ENCODE data around the gene C3orf85. TPM values are rescaled to one million over a fixed set of nuclear protein-coding genes. Genes with fewer than 3 reads are reported as not detected.
A peak's percentile ranks its signal among the peaks of the same experiment; 100 is the strongest.

The C3orf85 gene
- total RNA-seq, 1 donor from 2014 or later, result not detected

- TF ChIP-seq EZH2phosphoT487 (IDR thresholded peaks at IDR 0.05) (no peak), CTCF (IDR thresholded peaks at IDR 0.05) (no peak), EZH2 (IDR thresholded peaks at IDR 0.05) (no peak)
- Mint-ChIP-seq H3K27ac (no peak overlapping the region), H3K9me3 (no peaks in the 10 kb centered on the region), H3K36me3 (no peaks in the 10 kb centered on the region), H3K4me1 (peaks cover 5% of the 10 kb centered on the region), H3K4me3 (no peak overlapping the region), H3K27me3 (ENCODE audit: insufficient read depth, low read depth) (no peaks in the 10 kb centered on the region)
- no peak overlapping the region for H3K4me3 ChIP-seq
- no peaks in the 10 kb centered on the region for H3K27me3 ChIP-seq
- no peaks in the 10 kb centered on the region for H3K79me2 ChIP-seq (ENCODE audit: low read depth)
- H3K27ac ChIP-seq, result no peak overlapping the region
- peak overlapping the region; percentile 5 for H2AFZ ChIP-seq (replicated peaks)
- H3F3A ChIP-seq (ENCODE audit: low read depth), result no peaks in the 10 kb centered on the region
- no peaks in the 10 kb centered on the region for H3K9me3 ChIP-seq (ENCODE audit: low read depth)
- H3K36me3 ChIP-seq, result no peaks in the 10 kb centered on the region
- no peak for DNase-seq (ENCODE audit: low spot score)
- no peaks in the 10 kb centered on the region for H3K4me1 ChIP-seq
- H3K9ac ChIP-seq, result no peak overlapping the region
- H3K4me2 ChIP-seq, result no peak overlapping the region
- no peaks in the 10 kb centered on the region for H4K20me1 ChIP-seq (ENCODE audit: low read depth)
These were observed 29.4 kb downstream of the C3orf85 start for GRCh38 chr3:109165905-109166304.

GRCh38 chr3:109171479-109171878 is 35.0 kb downstream of the C3orf85 start:
- H3K4me1 Mint-ChIP-seq, result no peaks in the 10 kb centered on the region
- DNase-seq (ENCODE audit: low spot score), result no peak
- H3K4me1 ChIP-seq, result no peaks in the 10 kb centered on the region
- H3K36me3 ChIP-seq, result no peaks in the 10 kb centered on the region
- H3K4me2 ChIP-seq, result no peak overlapping the region
- H3K4me3 ChIP-seq, result no peak overlapping the region
- H3K4me3 Mint-ChIP-seq, result no peak overlapping the region
- TF ChIP-seq CTCF (IDR thresholded peaks at IDR 0.05), result no peak
- H2AFZ ChIP-seq (replicated peaks), result no peak overlapping the region
- no peaks in the 10 kb centered on the region for H3F3A ChIP-seq (ENCODE audit: low read depth)
- H3K27me3 ChIP-seq, result no peaks in the 10 kb centered on the region
- no peak overlapping the region for H3K27ac ChIP-seq
- no peaks in the 10 kb centered on the region for H4K20me1 ChIP-seq (ENCODE audit: low read depth)
- no peaks in the 10 kb centered on the region for H3K36me3 Mint-ChIP-seq
- no peaks in the 10 kb centered on the region for H3K79me2 ChIP-seq (ENCODE audit: low read depth)
- H3K9me3 Mint-ChIP-seq, result no peaks in the 10 kb centered on the region
- H3K9me3 ChIP-seq (ENCODE audit: low read depth), result no peaks in the 10 kb centered on the region
- H3K27me3 Mint-ChIP-seq (ENCODE audit: insufficient read depth, low read depth), result no peaks in the 10 kb centered on the region
- H3K27ac Mint-ChIP-seq, result no peak overlapping the region
- no peak overlapping the region for H3K9ac ChIP-seq

GRCh38 chr3:109175411-109175810 is 38.9 kb downstream of the C3orf85 start:
- DNase-seq (ENCODE audit: low spot score), result no peak
- no peaks in the 10 kb centered on the region for H3K9me3 Mint-ChIP-seq
- Histone ChIP-seq H3K9ac (no peak overlapping the region), H3K4me1 (peaks cover 4% of the 10 kb centered on the region), H3K36me3 (no peaks in the 10 kb centered on the region), H4K20me1 (ENCODE audit: low read depth) (no peaks in the 10 kb centered on the region), H3K4me3 (no peak overlapping the region), H3K79me2 (ENCODE audit: low read depth) (no peaks in the 10 kb centered on the region), H3K4me2 (no peak overlapping the region), H3F3A (ENCODE audit: low read depth) (no peaks in the 10 kb centered on the region), H2AFZ (replicated peaks) (no peak overlapping the region), H3K27ac (no peak overlapping the region), H3K27me3 (no peaks in the 10 kb centered on the region), H3K9me3 (ENCODE audit: low read depth) (no peaks in the 10 kb centered on the region)
- H3K36me3 Mint-ChIP-seq, result no peaks in the 10 kb centered on the region
- peaks cover 3% of the 10 kb centered on the region for H3K27me3 Mint-ChIP-seq (ENCODE audit: insufficient read depth, low read depth)
- no peak for TF ChIP-seq EZH2 (IDR thresholded peaks at IDR 0.05)
- no peak for TF ChIP-seq EZH2phosphoT487 (IDR thresholded peaks at IDR 0.05)
- TF ChIP-seq CTCF (IDR thresholded peaks at IDR 0.05), result no peak
- peaks cover 19% of the 10 kb centered on the region for H3K4me1 Mint-ChIP-seq
- no peak overlapping the region for H3K4me3 Mint-ChIP-seq
- no peak overlapping the region for H3K27ac Mint-ChIP-seq

- Histone ChIP-seq H3K36me3 (no peaks in the 10 kb centered on the region), H3K79me2 (ENCODE audit: low read depth) (no peaks in the 10 kb centered on the region), H3K27me3 (no peaks in the 10 kb centered on the region), H4K20me1 (ENCODE audit: low read depth) (no peaks in the 10 kb centered on the region), H3K27ac (no peak overlapping the region), H3K4me3 (no peak overlapping the region), H3K4me1 (peaks cover 4% of the 10 kb centered on the region), H3K4me2 (no peak overlapping the region), H3F3A (ENCODE audit: low read depth) (no peaks in the 10 kb centered on the region), H3K9me3 (ENCODE audit: low read depth) (no peaks in the 10 kb centered on the region), H3K9ac (no peak overlapping the region), H2AFZ (replicated peaks) (no peak overlapping the region)
- no peak for DNase-seq (ENCODE audit: low spot score)
- H3K36me3 Mint-ChIP-seq, result no peaks in the 10 kb centered on the region
- H3K27ac Mint-ChIP-seq, result peak overlapping the region; percentile 67
- H3K4me3 Mint-ChIP-seq, result no peak overlapping the region
- H3K4me1 Mint-ChIP-seq, result peaks cover 19% of the 10 kb centered on the region
- peaks cover 3% of the 10 kb centered on the region for H3K27me3 Mint-ChIP-seq (ENCODE audit: insufficient read depth, low read depth)
- TF ChIP-seq EZH2 (IDR thresholded peaks at IDR 0.05), result no peak
- no peak for TF ChIP-seq CTCF (IDR thresholded peaks at IDR 0.05)
- TF ChIP-seq EZH2phosphoT487 (IDR thresholded peaks at IDR 0.05), result no peak
- H3K9me3 Mint-ChIP-seq, result no peaks in the 10 kb centered on the region
These were observed 40.2 kb downstream of the C3orf85 start for GRCh38 chr3:109176726-109177125.

All from neural progenitor cell (in vitro differentiated cells).